ENCODE measurements around the gene PCDHB13. TPM values are rescaled to one million over a fixed set of nuclear protein-coding genes. Genes with fewer than 3 reads are reported as not detected.
"Not testable (repeated sequence)": the region's sequence is repeated elsewhere in the genome, so short reads cannot be mapped to it uniquely, and the experiment has no call there.

The PCDHB13 gene
- total RNA-seq, 2 experiments from 2014 or later = not detected

- H3K4me1 Mint-ChIP-seq; H3K36me3 Mint-ChIP-seq; H3K27me3 Mint-ChIP-seq; CTCF ChIA-PET; H3K9me3 Mint-ChIP-seq (ENCODE audit: low read depth); H3K27ac Mint-ChIP-seq; ATAC-seq; H3K4me3 Mint-ChIP-seq; DNase-seq: not testable (repeated sequence)
These were observed 24.6 kb upstream of the PCDHB13 start for GRCh38 chr5:141189131-141189530.

GRCh38 chr5:141192110-141192725 lies 21.5 kb upstream of the PCDHB13 start, which contains the start of gene PCDHB10:
Gene PCDHB10 (plus strand): TSS chr5:141192353. CDS start chr5:141192553, 200 bp downstream.
- peaks cover 2% of the 10 kb centered on the region for H3K36me3 Mint-ChIP-seq

GRCh38 chr5:141194332-141194731 lies 19.4 kb upstream of the PCDHB13 start:
- H3K4me1 Mint-ChIP-seq, H3K36me3 Mint-ChIP-seq, H3K4me3 Mint-ChIP-seq, H3K27ac Mint-ChIP-seq, ATAC-seq, H3K27me3 Mint-ChIP-seq, CTCF ChIA-PET, DNase-seq: not testable (repeated sequence)
- peaks cover 15% of the 10 kb centered on the region for H3K9me3 Mint-ChIP-seq (ENCODE audit: low read depth)

More at GRCh38 chr5:141192110-141192725, 21.5 kb upstream of the PCDHB13 start, which contains the start of gene PCDHB10:
- Mint-ChIP-seq H3K4me3 (no peak within 1 kb of the TSS), H3K4me1 (no peaks in the 10 kb centered on the region), H3K27me3 (peaks cover 5% of the 10 kb centered on the region), H3K27ac (no peak within 1 kb of the TSS), H3K9me3 (ENCODE audit: low read depth) (peaks cover 13% of the 10 kb centered on the region)
- CTCF ChIA-PET = no interaction called here
- no peak for DNase-seq
- no peak for ATAC-seq

- DNase-seq (no peak), ATAC-seq (no peak)
- CTCF ChIA-PET = no interaction called here
- Mint-ChIP-seq H3K27me3 (peaks cover 2% of the 10 kb centered on the region), H3K4me3 (no peak overlapping the region), H3K27ac (no peak overlapping the region), H3K9me3 (ENCODE audit: low read depth) (peaks cover 21% of the 10 kb centered on the region), H3K36me3 (peaks cover 3% of the 10 kb centered on the region), H3K4me1 (no peaks in the 10 kb centered on the region)
These were observed 17.4 kb upstream of the PCDHB13 start for GRCh38 chr5:141196363-141196762.

GRCh38 chr5:141199359-141200235 lies 14.1 kb upstream of the PCDHB13 start, which contains the start of gene PCDHB11:
Gene PCDHB11 (plus strand): TSS chr5:141199627. CDS start chr5:141199775, 148 bp downstream.
- Mint-ChIP-seq H3K27ac (no peak within 1 kb of the TSS), H3K36me3 (peaks cover 3% of the 10 kb centered on the region), H3K27me3 (no peaks in the 10 kb centered on the region), H3K4me1 (no peaks in the 10 kb centered on the region), H3K4me3 (no peak within 1 kb of the TSS), H3K9me3 (ENCODE audit: low read depth) (peaks cover 16% of the 10 kb centered on the region)
- DNase-seq (no peak), ATAC-seq (no peak)
- CTCF ChIA-PET = interaction anchor here (0.7 to 0.9 kb wide), 2 partner anchors 12 to 221 kb away, joined by 3 read pairs; partner anchors contain the start of genes PCDHB9 and PCDHGA11

GRCh38 chr5:141201126-141201525 lies 12.6 kb upstream of the PCDHB13 start:
- CTCF ChIA-PET, DNase-seq, H3K4me3 Mint-ChIP-seq, H3K27ac Mint-ChIP-seq, H3K36me3 Mint-ChIP-seq, H3K4me1 Mint-ChIP-seq, ATAC-seq, H3K27me3 Mint-ChIP-seq: not testable (repeated sequence)
- H3K9me3 Mint-ChIP-seq (ENCODE audit: low read depth) = peaks cover 16% of the 10 kb centered on the region

- H3K4me3 Mint-ChIP-seq, H3K4me1 Mint-ChIP-seq, ATAC-seq, DNase-seq, H3K36me3 Mint-ChIP-seq, H3K27me3 Mint-ChIP-seq, H3K27ac Mint-ChIP-seq, CTCF ChIA-PET: not testable (repeated sequence)
- peaks cover 11% of the 10 kb centered on the region for H3K9me3 Mint-ChIP-seq (ENCODE audit: low read depth)
These were observed 12.1 kb upstream of the PCDHB13 start for GRCh38 chr5:141201646-141202045.

GRCh38 chr5:141208478-141208877 lies 5.2 kb upstream of the PCDHB13 start, which contains the start of gene PCDHB12:
Gene PCDHB12 (plus strand): TSS chr5:141208719. CDS start chr5:141208908, 189 bp downstream.
- CTCF ChIA-PET = no interaction called here
- H3K4me1 Mint-ChIP-seq = no peaks in the 10 kb centered on the region
- H3K27ac Mint-ChIP-seq = no peak within 1 kb of the TSS
- H3K27me3 Mint-ChIP-seq = peaks cover 20% of the 10 kb centered on the region
- no peak within 1 kb of the TSS for H3K4me3 Mint-ChIP-seq
- DNase-seq (no peak), ATAC-seq (no peak)
- peaks cover 1% of the 10 kb centered on the region for H3K36me3 Mint-ChIP-seq
- peaks cover 8% of the 10 kb centered on the region for H3K9me3 Mint-ChIP-seq (ENCODE audit: low read depth)

GRCh38 chr5:141210281-141210680 lies 3.4 kb upstream of the PCDHB13 start:
- DNase-seq = not testable (repeated sequence)

GRCh38 chr5:141210849-141211248 lies 2.9 kb upstream of the PCDHB13 start:
- H3K27ac Mint-ChIP-seq, H3K4me3 Mint-ChIP-seq, CTCF ChIA-PET, ATAC-seq, H3K36me3 Mint-ChIP-seq, H3K4me1 Mint-ChIP-seq, DNase-seq: not testable (repeated sequence)
- peaks cover 26% of the 10 kb centered on the region for H3K27me3 Mint-ChIP-seq
- H3K9me3 Mint-ChIP-seq (ENCODE audit: low read depth) = peaks cover 14% of the 10 kb centered on the region

More at GRCh38 chr5:141210281-141210680, 3.4 kb upstream of the PCDHB13 start:
- ATAC-seq, H3K27ac Mint-ChIP-seq, H3K4me3 Mint-ChIP-seq, H3K36me3 Mint-ChIP-seq, H3K4me1 Mint-ChIP-seq, CTCF ChIA-PET: not testable (repeated sequence)
- Mint-ChIP-seq H3K9me3 (ENCODE audit: low read depth) (peaks cover 14% of the 10 kb centered on the region), H3K27me3 (peaks cover 26% of the 10 kb centered on the region)

- not testable (repeated sequence) for H3K27ac Mint-ChIP-seq
These were observed 864 bp downstream of the PCDHB13 start for GRCh38 chr5:141214583-141214982.

GRCh38 chr5:141215504-141215903 lies 1.8 kb downstream of the PCDHB13 start:
- peaks cover 11% of the 10 kb centered on the region for H3K9me3 Mint-ChIP-seq (ENCODE audit: low read depth)
- H3K27me3 Mint-ChIP-seq = peaks cover 20% of the 10 kb centered on the region
- ATAC-seq, CTCF ChIA-PET, H3K36me3 Mint-ChIP-seq, H3K27ac Mint-ChIP-seq, DNase-seq, H3K4me3 Mint-ChIP-seq, H3K4me1 Mint-ChIP-seq: not testable (repeated sequence)

More at GRCh38 chr5:141214583-141214982, 864 bp downstream of the PCDHB13 start:
- H3K36me3 Mint-ChIP-seq, H3K4me1 Mint-ChIP-seq, DNase-seq, H3K4me3 Mint-ChIP-seq, ATAC-seq, CTCF ChIA-PET: not testable (repeated sequence)
- Mint-ChIP-seq H3K27me3 (peaks cover 23% of the 10 kb centered on the region), H3K9me3 (ENCODE audit: low read depth) (peaks cover 17% of the 10 kb centered on the region)

- H3K36me3 Mint-ChIP-seq, H3K27ac Mint-ChIP-seq, DNase-seq, H3K4me1 Mint-ChIP-seq, ATAC-seq, CTCF ChIA-PET, H3K4me3 Mint-ChIP-seq: not testable (repeated sequence)
- Mint-ChIP-seq H3K27me3 (peaks cover 17% of the 10 kb centered on the region), H3K9me3 (ENCODE audit: low read depth) (peaks cover 11% of the 10 kb centered on the region)
These were observed 2.3 kb downstream of the PCDHB13 start for GRCh38 chr5:141216035-141216434.

All from activated CD8-positive, alpha-beta memory T cell treated with anti-CD3 and anti-CD28 coated beads, Interleukin-2, amount 10 ng/mL, durations not matched to agents 7 days and 5 days (primary cell).